Measurements from ENCODE around the gene LEAP2.
A peak's percentile ranks its signal among the peaks of the same experiment; 100 is the strongest.
"Not testable (repeated sequence)": the region's sequence is repeated elsewhere in the genome, so short reads cannot be mapped to it uniquely, and the experiment has no call there.

LEAP2 gene

GRCh38 chr5:132849347-132849746, 24.1 kb upstream of the LEAP2 start:
- Histone ChIP-seq H3K27ac (ENCODE audit: low read length) (no peak overlapping the region), H3K9me3 (ENCODE audit: insufficient read depth, low read depth, low read length) (no peaks in the 10 kb centered on the region), H3K9ac (ENCODE audit: low read depth, low read length) (no peak overlapping the region), H3K4me1 (ENCODE audit: insufficient read depth, low read length) (peaks cover 3% of the 10 kb centered on the region; the same call in 1 of the 2 replicates), H3K36me3 (ENCODE audit: insufficient read depth, low read depth, low read length) (no peaks in the 10 kb centered on the region), H3K27me3 (ENCODE audit: insufficient read depth, low read length) (no peaks in the 10 kb centered on the region), H3K4me3 (ENCODE audit: low read length) (no peak overlapping the region)

- Histone ChIP-seq H3K27ac (ENCODE audit: low read length) (no peak overlapping the region), H3K36me3 (ENCODE audit: insufficient read depth, low read depth, low read length) (no peaks in the 10 kb centered on the region), H3K4me1 (ENCODE audit: insufficient read depth, low read length) (peaks cover 3% of the 10 kb centered on the region; the same call in 1 of the 2 replicates), H3K27me3 (ENCODE audit: insufficient read depth, low read length) (no peaks in the 10 kb centered on the region), H3K9ac (ENCODE audit: low read depth, low read length) (no peak overlapping the region), H3K4me3 (ENCODE audit: low read length) (no peak overlapping the region), H3K9me3 (ENCODE audit: insufficient read depth, low read depth, low read length) (no peaks in the 10 kb centered on the region)
Measured at GRCh38 chr5:132850066-132850465, 23.4 kb upstream of the LEAP2 start.

- H3K4me1 ChIP-seq (ENCODE audit: insufficient read depth, low read length): peaks cover 3% of the 10 kb centered on the region; the same call in 1 of the 2 replicates
- H3K4me3 ChIP-seq (ENCODE audit: low read length): no peak overlapping the region
- H3K9me3 ChIP-seq (ENCODE audit: insufficient read depth, low read depth, low read length): no peaks in the 10 kb centered on the region
- H3K27me3 ChIP-seq (ENCODE audit: insufficient read depth, low read length): no peaks in the 10 kb centered on the region
- H3K36me3 ChIP-seq (ENCODE audit: insufficient read depth, low read depth, low read length): no peaks in the 10 kb centered on the region
- no peak overlapping the region for H3K27ac ChIP-seq (ENCODE audit: low read length)
- H3K9ac ChIP-seq (ENCODE audit: low read depth, low read length): no peak overlapping the region
Measured at GRCh38 chr5:132853323-132853722, 20.1 kb upstream of the LEAP2 start.

GRCh38 chr5:132853790-132854189, 19.7 kb upstream of the LEAP2 start:
- H3K9ac ChIP-seq (ENCODE audit: low read depth, low read length): no peak overlapping the region
- H3K9me3 ChIP-seq (ENCODE audit: insufficient read depth, low read depth, low read length): no peaks in the 10 kb centered on the region
- H3K27ac ChIP-seq (ENCODE audit: low read length): no peak overlapping the region
- no peaks in the 10 kb centered on the region for H3K36me3 ChIP-seq (ENCODE audit: insufficient read depth, low read depth, low read length)
- H3K4me3 ChIP-seq (ENCODE audit: low read length): no peak overlapping the region
- no peaks in the 10 kb centered on the region for H3K27me3 ChIP-seq (ENCODE audit: insufficient read depth, low read length)
- H3K4me1 ChIP-seq (ENCODE audit: insufficient read depth, low read length): peaks cover 3% of the 10 kb centered on the region; the same call in 1 of the 2 replicates

GRCh38 chr5:132854301-132854700, 19.2 kb upstream of the LEAP2 start:
- H3K36me3 ChIP-seq (ENCODE audit: insufficient read depth, low read depth, low read length): no peaks in the 10 kb centered on the region
- H3K27ac ChIP-seq (ENCODE audit: low read length): no peak overlapping the region
- no peaks in the 10 kb centered on the region for H3K27me3 ChIP-seq (ENCODE audit: insufficient read depth, low read length)
- no peak overlapping the region for H3K4me3 ChIP-seq (ENCODE audit: low read length)
- no peak overlapping the region for H3K9ac ChIP-seq (ENCODE audit: low read depth, low read length)
- no peaks in the 10 kb centered on the region for H3K9me3 ChIP-seq (ENCODE audit: insufficient read depth, low read depth, low read length)
- peaks cover 3% of the 10 kb centered on the region; the same call in 1 of the 2 replicates for H3K4me1 ChIP-seq (ENCODE audit: insufficient read depth, low read length)

- H3K4me3 ChIP-seq (ENCODE audit: low read length); H3K9ac ChIP-seq (ENCODE audit: low read depth, low read length); H3K9me3 ChIP-seq (ENCODE audit: insufficient read depth, low read depth, low read length); H3K27ac ChIP-seq (ENCODE audit: low read length); H3K27me3 ChIP-seq (ENCODE audit: insufficient read depth, low read length); H3K4me1 ChIP-seq (ENCODE audit: insufficient read depth, low read length); H3K36me3 ChIP-seq (ENCODE audit: insufficient read depth, low read depth, low read length): not testable (repeated sequence)
Measured at GRCh38 chr5:132854992-132855391, 18.5 kb upstream of the LEAP2 start.

GRCh38 chr5:132856011-132856410, 17.5 kb upstream of the LEAP2 start:
- H3K36me3 ChIP-seq (ENCODE audit: insufficient read depth, low read depth, low read length): no peaks in the 10 kb centered on the region
- H3K9me3 ChIP-seq (ENCODE audit: insufficient read depth, low read depth, low read length): no peaks in the 10 kb centered on the region
- no peak overlapping the region for H3K27ac ChIP-seq (ENCODE audit: low read length)
- peaks cover 3% of the 10 kb centered on the region; the same call in 1 of the 2 replicates for H3K4me1 ChIP-seq (ENCODE audit: insufficient read depth, low read length)
- H3K9ac ChIP-seq (ENCODE audit: low read depth, low read length): no peak overlapping the region
- H3K27me3 ChIP-seq (ENCODE audit: insufficient read depth, low read length): no peaks in the 10 kb centered on the region; the same call in 1 of the 2 replicates
- no peak overlapping the region for H3K4me3 ChIP-seq (ENCODE audit: low read length)

- Histone ChIP-seq H3K9ac (ENCODE audit: low read depth, low read length) (no peak overlapping the region), H3K4me1 (ENCODE audit: insufficient read depth, low read length) (no peaks in the 10 kb centered on the region), H3K27ac (ENCODE audit: low read length) (no peak overlapping the region), H3K9me3 (ENCODE audit: insufficient read depth, low read depth, low read length) (no peaks in the 10 kb centered on the region), H3K36me3 (ENCODE audit: insufficient read depth, low read depth, low read length) (no peaks in the 10 kb centered on the region), H3K4me3 (ENCODE audit: low read length) (no peak overlapping the region), H3K27me3 (ENCODE audit: insufficient read depth, low read length) (no peaks in the 10 kb centered on the region; the same call in 1 of the 2 replicates)
Measured at GRCh38 chr5:132859889-132860437, 13.5 kb upstream of the LEAP2 start.

- Histone ChIP-seq H3K4me3 (ENCODE audit: low read length) (no peak overlapping the region), H3K4me1 (ENCODE audit: insufficient read depth, low read length) (no peaks in the 10 kb centered on the region), H3K9me3 (ENCODE audit: insufficient read depth, low read depth, low read length) (no peaks in the 10 kb centered on the region), H3K27ac (ENCODE audit: low read length) (no peak overlapping the region), H3K27me3 (ENCODE audit: insufficient read depth, low read length) (no peaks in the 10 kb centered on the region; the same call in 1 of the 2 replicates), H3K9ac (ENCODE audit: low read depth, low read length) (no peak overlapping the region), H3K36me3 (ENCODE audit: insufficient read depth, low read depth, low read length) (no peaks in the 10 kb centered on the region)
Measured at GRCh38 chr5:132860742-132861141, 12.7 kb upstream of the LEAP2 start.

- Histone ChIP-seq H3K27ac (ENCODE audit: low read length) (peak overlapping the region; percentile 26), H3K4me3 (ENCODE audit: low read length) (peak overlapping the region; percentile 98), H3K9me3 (ENCODE audit: insufficient read depth, low read depth, low read length) (no peaks in the 10 kb centered on the region), H3K9ac (ENCODE audit: low read depth, low read length) (peak overlapping the region; percentile 97), H3K36me3 (ENCODE audit: insufficient read depth, low read depth, low read length) (peaks cover 29% of the 10 kb centered on the region), H3K4me1 (ENCODE audit: insufficient read depth, low read length) (peaks cover 2% of the 10 kb centered on the region; the same call in 1 of the 2 replicates), H3K27me3 (ENCODE audit: insufficient read depth, low read length) (no peaks in the 10 kb centered on the region; the same call in 1 of the 2 replicates)
Measured at GRCh38 chr5:132865668-132866341, 7.7 kb upstream of the LEAP2 start.

- Histone ChIP-seq H3K4me3 (ENCODE audit: low read length) (peak within 1 kb of the TSS; percentile 98), H3K9ac (ENCODE audit: low read depth, low read length) (peak within 1 kb of the TSS; percentile 97), H3K9me3 (ENCODE audit: insufficient read depth, low read depth, low read length) (no peaks in the 10 kb centered on the region), H3K27me3 (ENCODE audit: insufficient read depth, low read length) (no peaks in the 10 kb centered on the region), H3K4me1 (ENCODE audit: insufficient read depth, low read length) (peaks cover 2% of the 10 kb centered on the region; the same call in 1 of the 2 replicates), H3K27ac (ENCODE audit: low read length) (peak within 1 kb of the TSS; percentile 76), H3K36me3 (ENCODE audit: insufficient read depth, low read depth, low read length) (peaks cover 30% of the 10 kb centered on the region)
Measured at GRCh38 chr5:132866342-132867045, 7.0 kb upstream of the LEAP2 start, which contains the start of the genes GDF9 and UQCRQ. Gene GDF9, minus strand, starts transcription at chr5:132866469. Its CDS starts 1,936 bp downstream, at chr5:132864533. Gene UQCRQ, plus strand, starts transcription at chr5:132866642. Its CDS starts 240 bp downstream, at chr5:132866882.
